ENCODE results near the gene ZBTB9. TPM values are rescaled to one million over a fixed set of nuclear protein-coding genes. Genes with fewer than 3 reads are reported as not detected.

The ZBTB9 gene
- total and polyA plus RNA-seq, 10 donors, result 3.6 to 8.4 (median 5.5) TPM

DNA sequence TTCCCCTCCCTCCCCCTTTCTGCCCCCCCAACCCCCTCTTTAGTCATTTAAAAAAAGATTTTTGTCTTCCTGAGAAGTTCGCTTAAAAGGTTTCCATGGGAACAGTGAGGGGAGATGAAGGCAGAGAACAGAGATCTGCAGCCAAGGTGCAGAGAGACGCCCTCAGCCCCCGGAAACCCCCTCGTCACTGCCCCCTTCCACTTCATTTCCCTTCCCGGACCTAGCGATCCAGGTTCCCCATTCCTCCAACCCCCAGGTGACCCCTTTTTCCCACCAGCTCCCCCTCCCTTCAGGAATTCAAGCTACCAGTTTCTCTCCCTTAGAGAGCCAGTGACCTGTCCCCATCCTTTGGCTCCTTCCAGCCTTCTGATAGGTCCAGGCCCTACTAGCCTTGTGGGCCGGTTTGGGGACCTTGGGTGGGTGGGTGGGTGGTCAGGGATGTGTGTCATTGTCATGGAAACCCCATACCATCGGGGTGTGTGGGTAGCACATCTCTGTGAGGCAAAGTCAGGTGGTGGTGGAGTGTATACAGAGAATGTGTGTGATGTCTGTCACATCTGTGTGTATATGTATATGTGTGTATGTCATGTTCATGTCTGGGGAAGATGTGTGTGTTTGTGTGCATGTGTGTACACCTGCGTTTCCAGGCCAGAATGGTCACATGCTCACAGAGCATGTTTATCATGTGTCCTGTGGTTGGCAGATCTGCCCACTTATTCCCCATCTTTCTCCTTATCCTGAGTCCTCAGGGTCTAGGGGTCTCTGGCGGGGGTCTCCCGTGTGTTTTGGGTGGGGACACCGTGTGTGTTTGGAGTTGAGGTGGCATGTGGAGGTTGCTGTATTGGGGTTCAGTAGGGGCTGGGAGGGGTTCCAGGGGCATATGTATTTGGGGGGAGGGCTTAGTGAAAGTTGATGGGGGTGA, 27.5 kb upstream of the ZBTB9 start:
- intact Hi-C loops (cut with DNase I; ENCODE audit: low total_unique reads), result no loop called here
- DNase-seq, result no peak
- H3K27ac ChIP-seq, result peak overlapping the region; percentile 73 to 96 (median 90)
- no peaks in the 10 kb centered on the region for H3K9me3 ChIP-seq
- no peaks in the 10 kb centered on the region for H3K27me3 ChIP-seq (replicated peaks in 1 of 7)
- H3K4me1 ChIP-seq, result peaks cover 33 to 73% (median 66%) of the 10 kb centered on the region in 6 donors
- peak overlapping the region; percentile 49 to 87 (median 59) for H3K4me3 ChIP-seq
- no peak for TF ChIP-seq POLR2A (IDR thresholded peaks at IDR 0.05)
- TF ChIP-seq, protein P1, sequence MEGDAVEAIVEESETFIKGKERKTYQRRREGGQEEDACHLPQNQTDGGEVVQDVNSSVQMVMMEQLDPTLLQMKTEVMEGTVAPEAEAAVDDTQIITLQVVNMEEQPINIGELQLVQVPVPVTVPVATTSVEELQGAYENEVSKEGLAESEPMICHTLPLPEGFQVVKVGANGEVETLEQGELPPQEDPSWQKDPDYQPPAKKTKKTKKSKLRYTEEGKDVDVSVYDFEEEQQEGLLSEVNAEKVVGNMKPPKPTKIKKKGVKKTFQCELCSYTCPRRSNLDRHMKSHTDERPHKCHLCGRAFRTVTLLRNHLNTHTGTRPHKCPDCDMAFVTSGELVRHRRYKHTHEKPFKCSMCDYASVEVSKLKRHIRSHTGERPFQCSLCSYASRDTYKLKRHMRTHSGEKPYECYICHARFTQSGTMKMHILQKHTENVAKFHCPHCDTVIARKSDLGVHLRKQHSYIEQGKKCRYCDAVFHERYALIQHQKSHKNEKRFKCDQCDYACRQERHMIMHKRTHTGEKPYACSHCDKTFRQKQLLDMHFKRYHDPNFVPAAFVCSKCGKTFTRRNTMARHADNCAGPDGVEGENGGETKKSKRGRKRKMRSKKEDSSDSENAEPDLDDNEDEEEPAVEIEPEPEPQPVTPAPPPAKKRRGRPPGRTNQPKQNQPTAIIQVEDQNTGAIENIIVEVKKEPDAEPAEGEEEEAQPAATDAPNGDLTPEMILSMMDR (IDR thresholded peaks at IDR 0.05 in 8 of 11, conservative IDR thresholded peaks at IDR 0.05 in 3 of 11), result no peak
- TF ChIP-seq POLR2AphosphoS5 (IDR thresholded peaks at IDR 0.05), result no peak
- WGBS, 5 donors, result 2 to 7% (median 5%) methylated on average over 12 of the region's 12 CpGs
- H3K36me3 ChIP-seq, result no peaks in the 10 kb centered on the region

DNA sequence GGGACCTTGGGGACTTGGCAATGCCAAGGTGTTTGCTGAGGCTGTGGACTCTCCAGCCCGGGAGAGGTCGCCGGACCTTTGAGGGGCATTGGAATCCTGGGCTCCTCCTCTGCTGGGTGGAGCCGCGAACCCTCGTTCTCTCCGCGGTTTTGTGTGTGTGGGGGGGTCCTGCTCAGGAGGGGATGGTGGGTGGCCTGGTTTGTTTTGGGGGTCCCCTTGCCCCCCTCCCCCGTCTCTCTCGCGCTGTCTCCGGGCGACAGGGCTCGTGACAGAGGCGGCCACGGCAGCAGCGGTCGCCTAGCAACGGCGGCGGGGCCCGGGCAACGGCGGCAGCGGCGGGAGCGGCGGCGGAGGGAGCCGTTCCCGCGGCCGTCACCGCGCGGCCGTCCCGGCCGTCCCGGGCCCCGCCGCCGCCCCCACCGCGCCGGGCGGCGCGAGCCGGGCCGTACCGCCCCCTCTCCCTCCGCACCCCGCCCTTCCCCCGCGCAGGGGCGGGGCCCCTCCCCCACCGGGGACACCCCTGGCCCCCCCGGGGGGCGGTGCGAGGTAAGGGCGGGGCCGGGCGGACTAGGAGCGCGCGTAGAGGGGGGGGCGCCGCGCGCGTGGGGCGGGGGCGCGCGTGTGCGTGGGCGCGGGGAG, 26.7 kb upstream of the ZBTB9 start:
- H3K4me1 ChIP-seq, result peaks cover 34 to 82% (median 74%) of the 10 kb centered on the region in 6 donors
- TF ChIP-seq, protein P1 (IDR thresholded peaks at IDR 0.05 in 8 of 11, conservative IDR thresholded peaks at IDR 0.05 in 3 of 11), result no peak
- TF ChIP-seq POLR2AphosphoS5 (IDR thresholded peaks at IDR 0.05) (no peak), POLR2A (IDR thresholded peaks at IDR 0.05) (no peak)
- H3K27ac ChIP-seq, result peak overlapping the region; percentile 65 to 96 (median 90)
- peak overlapping the region; percentile 40 to 87 (median 52) for H3K4me3 ChIP-seq
- WGBS, 5 donors, result 0 to 1% (median 1%) methylated on average over 8 to 78 of the region's 79 CpGs
- H3K27me3 ChIP-seq (replicated peaks in 1 of 7), result no peaks in the 10 kb centered on the region
- no peaks in the 10 kb centered on the region for H3K36me3 ChIP-seq
- peak; percentile 93 for DNase-seq
- intact Hi-C loops (cut with DNase I; ENCODE audit: low total_unique reads), result no loop called here
- no peaks in the 10 kb centered on the region for H3K9me3 ChIP-seq

- H3K36me3 ChIP-seq, result no peaks in the 10 kb centered on the region
- WGBS, 5 donors, result 2 to 33% (median 4%) methylated on average over 1 to 33 of the region's 33 CpGs
- H3K27ac ChIP-seq, result peak overlapping the region; percentile 65 to 96 (median 90)
- intact Hi-C loops (cut with DNase I; ENCODE audit: low total_unique reads), result no loop called here
- H3K9me3 ChIP-seq, result no peaks in the 10 kb centered on the region
- no peaks in the 10 kb centered on the region for H3K27me3 ChIP-seq (replicated peaks in 1 of 7)
- TF ChIP-seq POLR2AphosphoS5 (IDR thresholded peaks at IDR 0.05) (peak; percentile 70 to 85 (median 84)), POLR2A (IDR thresholded peaks at IDR 0.05) (no peak)
- TF ChIP-seq, protein P1 (IDR thresholded peaks at IDR 0.05 in 8 of 11, conservative IDR thresholded peaks at IDR 0.05 in 3 of 11), result peak in 10 of 11 experiments; percentile 9 to 59 (median 42)
- peaks cover 34 to 89% (median 80%) of the 10 kb centered on the region in 6 donors for H3K4me1 ChIP-seq
- DNase-seq, result peak; percentile 90
- peak overlapping the region; percentile 39 to 87 (median 52) for H3K4me3 ChIP-seq
Observed at GRCh38 chr6:33428224-33428965, 26.0 kb upstream of the ZBTB9 start.
